Measurements from ENCODE around the gene MRPL9.
A peak's percentile ranks its signal among the peaks of the same experiment; 100 is the strongest.

MRPL9 gene

DNA sequence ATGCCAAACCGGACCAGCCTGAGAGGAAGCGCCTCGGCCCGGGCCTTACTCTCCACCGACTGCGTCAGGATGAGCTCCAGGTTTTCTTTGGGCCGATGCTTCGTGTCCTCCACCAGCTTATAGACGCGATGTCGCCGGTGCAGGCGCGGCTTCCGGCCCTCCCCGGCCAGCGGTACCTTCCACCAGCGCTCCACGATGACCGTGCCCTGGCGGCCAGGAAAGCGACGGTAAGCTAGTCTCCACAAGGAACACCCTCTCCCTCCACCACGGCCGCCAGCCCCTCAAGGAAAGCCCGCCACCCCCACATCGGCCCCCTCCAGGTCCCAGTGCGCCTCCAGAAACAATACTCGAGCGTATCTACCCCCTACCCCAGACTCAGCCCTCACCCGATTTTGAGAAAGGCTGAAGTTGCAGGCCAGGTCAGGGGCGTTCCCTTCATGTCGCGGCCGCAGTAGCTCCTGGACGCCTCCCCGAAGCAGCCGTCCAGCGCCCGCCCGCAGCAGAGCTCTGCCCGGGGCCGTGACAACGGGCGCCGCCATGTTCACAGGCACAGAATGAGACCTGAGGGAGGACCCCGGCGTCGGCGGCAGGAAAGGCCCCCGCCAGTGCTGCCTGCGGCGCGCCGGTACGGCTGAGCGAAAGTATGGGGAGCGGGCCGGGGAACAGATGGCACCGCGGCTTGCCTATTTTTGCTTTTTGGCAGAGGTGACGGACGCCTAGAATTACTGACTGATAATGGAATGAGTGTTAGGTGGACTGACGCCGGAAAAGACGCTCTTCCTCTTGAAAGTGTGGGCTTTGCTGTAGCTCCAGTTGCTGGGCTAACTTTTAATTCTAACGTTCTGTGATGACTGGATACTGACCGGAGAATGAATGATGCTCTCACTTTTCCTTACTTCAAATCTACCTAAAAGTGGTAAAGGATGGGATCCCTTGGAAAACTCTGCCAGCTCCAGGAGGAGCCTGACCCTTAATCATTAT is at the start of gene MRPL9:
MRPL9 (minus strand) TSS at position 556 of the 981 bp plus-strand sequence; CDS start at position 539, 17 bp downstream.
- DNase-seq = peak; percentile 62

DNA sequence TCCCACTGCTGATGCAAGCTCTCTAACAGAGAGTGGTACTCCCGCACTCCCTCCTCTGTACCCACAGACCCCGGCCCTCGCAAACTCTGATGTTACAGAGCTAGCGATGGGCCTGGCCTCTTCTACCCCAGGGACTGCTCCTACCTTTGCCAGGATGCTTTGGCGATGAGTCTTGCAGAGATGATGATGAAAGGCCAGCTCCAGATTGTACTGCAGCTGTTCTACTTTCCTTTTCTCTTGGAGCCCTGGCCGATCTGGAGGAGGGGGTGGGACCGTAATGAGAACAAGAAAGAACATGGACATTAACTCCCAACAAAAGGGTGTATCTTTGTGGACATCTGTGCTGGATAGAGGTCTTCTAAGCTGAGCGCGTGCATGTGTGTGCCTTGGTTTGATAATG is 47.9 kb upstream of the MRPL9 start:
- no peak for DNase-seq

DNA sequence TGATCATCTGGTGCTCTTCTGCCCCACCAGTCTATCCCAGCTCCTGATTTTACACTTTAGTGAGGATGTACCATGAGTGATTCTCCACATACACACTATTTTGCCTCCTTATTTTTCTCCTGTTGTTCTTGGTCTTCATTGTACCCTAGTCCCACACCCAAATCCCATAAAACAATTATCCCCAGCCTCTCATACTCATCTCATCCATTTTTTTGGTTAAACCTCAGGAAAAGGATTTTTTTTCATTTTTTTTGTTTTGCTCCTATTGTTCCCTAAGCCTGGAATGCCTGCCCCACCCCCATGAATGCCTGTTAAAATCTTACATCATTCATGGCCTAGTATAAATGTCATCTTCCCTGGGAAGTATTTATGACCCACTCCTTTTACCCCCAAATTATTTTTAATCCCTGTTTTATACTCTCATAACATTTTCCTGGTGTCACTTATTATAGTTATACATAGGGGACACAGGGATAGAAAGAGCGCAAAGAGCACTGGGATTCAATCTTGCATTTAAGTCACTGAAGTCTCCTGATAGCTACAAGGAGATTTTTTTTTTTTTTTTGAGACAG is 46.8 kb upstream of the MRPL9 start:
- DNase-seq = no peak

DNA sequence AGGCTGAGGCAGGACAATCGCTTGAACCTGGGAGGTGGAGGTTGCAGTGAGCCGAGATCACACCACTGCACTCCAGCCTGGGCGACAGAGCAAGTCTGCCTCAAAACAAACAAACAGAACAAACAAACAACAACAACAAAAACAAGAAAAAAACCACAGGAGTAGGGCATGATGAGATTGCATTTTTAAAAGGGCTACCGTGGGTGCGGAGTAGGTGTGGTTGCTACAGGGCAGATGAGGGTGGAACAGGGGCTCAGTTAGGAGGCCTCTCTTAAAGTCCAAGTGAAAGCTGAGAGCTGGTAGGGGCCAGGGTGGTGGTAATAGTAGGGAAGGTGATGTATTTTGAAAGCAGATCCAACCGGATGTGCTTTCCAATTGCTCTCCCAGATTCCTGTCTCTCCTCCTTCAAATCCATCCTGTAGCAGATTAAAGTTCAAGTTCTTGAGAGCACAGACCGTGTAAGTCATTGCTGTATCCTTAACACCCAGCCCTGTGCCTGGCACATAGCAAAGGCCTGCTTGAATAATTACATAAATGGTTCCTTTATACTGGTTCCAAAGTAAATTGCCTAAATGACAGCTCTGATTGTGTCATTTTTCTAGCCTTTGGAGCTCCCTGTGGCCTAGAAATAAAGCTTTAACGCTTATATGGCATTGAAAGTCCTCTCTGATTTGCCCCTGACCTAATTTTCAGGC is 46.1 kb upstream of the MRPL9 start:
- no peak for DNase-seq

DNA sequence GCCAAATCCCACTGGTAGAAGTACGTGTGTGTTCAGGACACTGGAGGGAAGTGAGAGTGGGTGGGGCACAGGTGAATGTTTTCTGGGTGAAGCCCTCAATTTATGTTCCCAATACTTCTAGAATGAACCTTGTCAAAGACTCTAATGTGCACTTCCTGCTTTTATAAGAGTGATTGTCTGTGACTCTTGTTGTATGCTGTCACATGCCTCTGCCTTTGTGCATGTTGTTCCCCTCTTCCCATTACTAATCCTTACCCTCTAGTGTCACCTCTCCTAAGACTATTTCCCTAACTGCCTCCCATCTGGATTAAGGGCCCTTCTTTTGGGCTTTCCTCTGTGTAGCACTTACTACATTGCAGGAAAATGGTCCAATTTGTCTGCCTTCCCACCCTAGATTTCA is 44.5 kb upstream of the MRPL9 start:
- no peak for DNase-seq

DNA sequence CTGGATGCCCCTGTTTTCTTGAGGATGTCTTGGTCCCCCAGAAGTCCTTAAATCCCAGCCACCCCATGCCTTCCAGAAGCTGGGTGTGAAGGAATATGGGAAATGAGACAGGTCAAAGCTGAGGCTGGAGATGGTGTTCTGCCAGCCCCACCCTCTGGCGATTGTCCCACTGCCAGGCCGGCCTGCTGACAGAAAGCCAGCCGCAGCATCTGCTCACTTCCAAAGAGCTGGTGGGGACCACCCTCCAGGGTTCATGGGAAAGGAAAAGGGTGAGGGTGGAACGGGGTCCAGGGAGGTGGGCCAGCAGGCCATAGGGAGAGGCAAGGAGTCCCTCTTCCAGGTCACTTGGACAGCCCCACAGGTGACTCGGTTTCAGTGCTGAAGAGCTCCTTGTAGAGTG is 43.8 kb upstream of the MRPL9 start:
- DNase-seq = no peak

DNA sequence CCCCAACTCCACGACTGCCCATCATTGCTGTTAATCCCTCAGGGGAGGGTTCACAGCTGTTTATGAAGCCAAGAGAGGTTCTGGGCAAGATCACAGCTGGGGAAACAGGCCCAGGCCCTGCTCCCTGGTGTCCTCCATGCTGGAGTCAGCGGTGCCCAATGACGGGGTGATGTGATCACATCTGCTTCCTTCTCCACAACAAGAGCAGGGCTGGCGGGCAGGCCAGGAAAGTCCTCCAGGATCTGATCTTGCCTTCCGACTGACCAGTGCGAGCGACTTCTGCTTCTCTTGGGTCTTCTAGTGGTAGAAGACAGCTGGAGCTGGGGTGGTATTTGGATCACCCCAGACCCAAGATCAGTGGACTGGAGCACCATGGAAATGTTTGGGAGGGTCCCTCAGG is 42.9 kb upstream of the MRPL9 start:
- no peak for DNase-seq

DNA sequence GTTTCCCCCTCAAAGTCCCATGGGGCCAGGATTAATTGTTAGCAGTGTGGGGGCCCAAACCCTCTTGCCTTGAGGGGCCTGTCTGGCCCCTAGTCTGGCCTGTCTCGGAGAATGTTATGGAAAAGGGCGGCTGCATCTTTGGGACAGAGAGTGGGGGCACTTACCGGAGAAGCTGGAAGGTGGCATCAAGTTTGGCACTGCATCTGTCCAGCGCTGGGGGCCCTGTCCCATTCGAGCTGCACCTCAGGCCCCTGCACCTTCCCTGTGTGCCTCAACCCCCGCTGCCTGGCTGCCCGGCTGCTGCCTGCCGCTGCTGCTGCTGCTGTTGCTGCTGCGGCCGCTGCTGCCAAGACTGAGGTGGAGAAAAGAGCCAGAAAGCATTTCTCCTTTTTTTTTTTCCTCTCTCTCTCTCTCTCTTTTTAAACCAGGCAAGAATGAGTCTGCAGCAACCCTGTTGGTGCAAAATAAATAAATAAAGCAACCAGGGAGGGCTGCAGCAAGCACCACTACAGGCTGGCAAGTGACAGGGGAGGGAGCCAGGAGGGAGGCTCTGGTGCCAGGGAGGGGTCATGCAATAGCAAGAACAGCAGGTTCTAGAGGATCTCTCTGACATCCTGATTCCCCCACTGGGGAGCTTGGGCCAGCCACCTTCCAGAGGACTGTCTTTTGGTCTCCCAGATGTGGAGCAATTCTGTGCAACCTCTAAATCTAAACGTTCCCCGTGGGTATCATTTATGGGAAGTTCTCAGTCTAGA is 41.9 kb upstream of the MRPL9 start, which contains the start of gene LINGO4:
LINGO4 (minus strand) TSS at position 354 of the 755 bp plus-strand sequence. CDS start 2,715 bp downstream, outside the sequence.
- DNase-seq = no peak

DNA sequence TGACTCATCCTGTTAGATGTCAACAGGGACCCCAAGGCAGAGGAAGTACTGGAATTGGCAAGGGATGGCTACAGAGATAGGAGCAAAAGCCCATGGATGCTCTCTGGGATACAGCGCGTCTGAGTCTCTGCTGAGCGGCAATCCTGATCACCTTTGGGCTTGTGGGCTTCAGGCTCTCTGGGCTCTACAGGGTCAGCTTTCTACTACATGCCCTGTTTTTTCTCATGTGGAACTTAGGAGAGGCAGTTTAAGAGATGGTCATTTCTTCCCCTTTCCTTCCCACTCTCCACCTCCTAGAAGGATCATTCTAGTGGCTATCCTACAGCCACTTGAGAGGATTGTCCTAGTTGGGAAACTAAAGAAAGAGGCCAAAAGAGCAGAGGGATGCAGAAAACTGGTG is 40.6 kb upstream of the MRPL9 start:
- DNase-seq = no peak

DNA sequence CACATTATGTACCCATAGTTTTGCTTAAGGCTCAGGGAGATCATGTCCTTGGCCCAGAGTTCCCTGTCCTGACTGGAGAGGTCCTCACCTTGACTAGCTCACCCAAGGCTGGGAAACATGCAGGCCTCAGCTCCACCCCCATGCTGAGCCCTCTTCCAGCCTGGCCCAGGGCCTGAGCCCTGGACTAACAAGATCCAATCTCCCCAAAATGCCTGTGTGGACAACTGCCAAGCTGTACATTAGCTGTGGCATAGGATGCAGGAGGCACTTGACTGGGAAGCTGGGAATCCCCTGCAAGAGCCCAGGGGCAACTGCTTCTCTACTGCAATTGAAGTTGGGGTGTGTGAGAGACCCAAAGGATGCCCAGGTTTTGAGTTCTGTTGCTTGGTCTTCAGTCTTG is 39.9 kb upstream of the MRPL9 start:
- DNase-seq = no peak

DNA sequence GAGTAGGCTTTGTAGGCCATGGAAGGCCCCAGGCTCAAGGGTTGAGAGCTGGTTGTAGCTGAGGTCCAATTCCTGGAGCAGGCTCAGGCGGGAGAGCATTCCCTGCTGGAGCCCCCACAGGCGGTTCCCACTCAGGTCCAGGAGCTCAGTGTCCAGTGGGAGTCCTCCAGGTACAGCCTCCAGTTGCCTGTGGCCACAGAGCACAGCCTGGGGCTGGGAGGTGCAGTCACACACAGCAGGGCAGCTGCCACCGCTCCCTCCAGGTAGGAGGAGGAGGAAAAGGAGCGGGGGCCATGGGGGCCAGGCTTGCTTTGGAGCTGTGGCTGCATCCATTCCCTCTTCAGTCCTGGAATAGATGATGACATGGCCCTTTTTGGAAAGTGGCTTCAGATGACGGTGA is 39.1 kb upstream of the MRPL9 start:
- DNase-seq = no peak

DNA sequence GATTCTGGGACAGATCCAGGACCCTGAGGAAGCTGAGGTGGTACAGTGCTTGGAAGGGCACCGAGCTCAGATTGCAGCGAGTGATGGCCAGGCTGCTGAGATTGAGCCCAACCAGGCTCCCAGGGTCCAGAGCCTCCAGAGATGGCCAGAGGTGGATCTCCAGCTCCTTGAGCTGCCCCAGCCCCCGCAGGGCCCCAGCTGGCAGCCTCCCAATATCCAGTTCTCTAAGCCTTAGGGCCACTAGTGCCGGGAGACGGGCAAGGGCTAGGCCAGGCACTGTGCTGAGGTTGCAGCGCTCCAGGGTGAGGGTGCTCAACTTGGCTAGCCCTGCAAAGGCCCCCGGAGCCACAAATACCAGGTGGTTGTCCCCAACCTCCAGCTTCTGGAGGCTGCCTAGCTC is 38.5 kb upstream of the MRPL9 start:
- DNase-seq = no peak

DNA sequence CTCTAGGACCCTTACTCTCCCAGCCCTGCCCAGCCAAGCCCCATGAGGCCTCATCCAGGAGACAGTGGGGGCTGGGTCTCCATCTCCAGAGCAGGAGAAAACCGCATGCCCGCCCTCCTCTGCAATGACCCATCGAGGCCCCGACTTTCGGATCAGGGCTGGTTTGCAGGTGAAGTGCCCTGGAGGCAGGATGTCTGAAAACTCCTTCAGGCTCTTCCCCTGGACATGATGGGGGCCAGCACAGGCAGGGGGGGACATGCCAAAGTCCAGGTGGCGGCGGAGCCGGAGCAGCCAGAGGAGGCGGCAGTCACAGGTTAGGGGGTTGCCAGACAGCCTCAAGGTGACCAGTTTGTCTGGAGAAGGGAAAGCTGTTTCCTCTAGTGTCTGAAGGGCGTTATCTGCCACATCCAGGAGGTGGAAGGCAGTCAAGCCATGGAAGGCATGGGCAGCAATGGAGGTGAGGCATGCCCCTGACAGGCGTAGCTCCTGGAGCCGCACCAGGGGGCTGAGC is 38.1 kb upstream of the MRPL9 start:
- no peak for DNase-seq

DNA sequence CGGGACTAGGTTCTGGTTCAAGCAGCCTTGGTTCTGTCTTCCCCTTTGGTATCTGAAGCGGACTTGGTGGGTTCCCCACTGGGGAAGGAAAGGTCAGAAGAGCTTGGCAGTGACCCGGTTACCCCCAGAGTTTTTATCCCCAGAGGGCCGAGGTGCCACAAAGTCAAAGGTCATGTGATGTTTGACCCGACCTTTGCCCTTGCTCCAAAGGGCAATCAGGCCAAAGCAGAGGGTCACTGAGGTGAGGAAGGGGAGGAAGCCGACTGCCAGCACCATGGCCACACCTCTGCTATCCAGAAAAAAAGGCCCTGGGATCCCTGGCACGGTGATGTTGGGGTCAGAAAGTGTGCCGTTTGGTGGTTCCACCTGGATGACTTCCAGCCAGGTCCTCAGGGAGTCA is 37.5 kb upstream of the MRPL9 start:
- no peak for DNase-seq

DNA sequence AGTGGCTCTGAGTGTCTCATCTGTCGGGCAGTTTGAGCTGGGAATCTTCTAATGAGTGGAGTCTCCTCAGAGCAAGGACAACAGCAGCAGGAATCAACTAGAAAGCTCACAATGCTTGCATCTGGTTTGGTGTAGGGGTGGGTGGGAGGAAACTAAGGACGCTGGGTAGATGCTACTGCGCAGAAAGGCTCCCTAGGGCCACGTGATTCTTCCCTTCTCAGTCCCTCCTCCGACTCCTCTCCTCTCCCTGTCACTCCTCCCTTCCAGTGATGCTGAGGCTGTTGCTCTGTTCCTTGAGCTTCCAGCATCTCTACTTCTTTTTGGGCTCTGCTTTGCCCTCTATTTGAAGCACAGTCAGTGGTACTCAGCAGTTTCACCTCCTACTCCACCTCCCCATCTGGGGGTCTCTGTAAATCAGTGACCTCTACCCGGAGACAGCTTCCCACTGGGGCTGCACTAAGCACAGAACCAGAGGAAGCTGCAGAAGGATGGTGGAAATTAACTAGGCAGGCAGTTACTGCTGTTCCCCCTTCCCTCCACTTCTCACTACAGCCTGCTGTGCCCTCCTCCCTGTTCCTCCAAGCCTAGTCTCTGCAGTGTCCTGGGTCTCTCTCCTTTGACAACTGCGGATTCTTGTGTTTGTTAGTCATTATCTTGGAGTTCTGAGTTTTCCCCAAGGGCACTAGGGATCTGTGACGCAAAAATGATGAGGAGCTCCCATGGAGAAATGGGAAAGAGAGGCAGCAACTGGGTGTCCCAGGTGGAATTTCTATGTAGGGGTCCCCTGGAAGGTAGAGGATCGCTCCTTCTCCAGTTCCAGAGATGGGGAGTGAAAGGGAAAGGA is 36.1 kb upstream of the MRPL9 start:
- no peak for DNase-seq

DNA sequence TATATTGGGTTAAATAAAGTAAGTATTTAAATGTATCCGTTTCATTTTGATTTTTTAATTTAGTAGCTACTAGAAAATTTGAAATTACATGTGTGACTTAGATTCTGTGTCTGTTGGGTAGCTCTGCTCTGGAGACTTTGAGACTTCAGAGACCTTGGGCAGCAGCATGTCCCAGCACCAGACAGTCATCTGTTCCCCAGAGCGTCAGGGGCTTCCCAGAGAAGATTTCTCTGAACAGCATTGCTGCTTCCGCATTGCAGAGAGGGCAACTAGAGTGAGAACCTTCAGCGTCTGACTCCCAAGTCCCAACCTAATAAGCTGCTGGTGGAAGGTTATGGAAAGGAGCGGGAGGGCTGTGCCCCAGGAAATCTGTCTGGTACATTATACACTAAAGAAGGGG is 35.3 kb upstream of the MRPL9 start:
- DNase-seq = no peak

DNA sequence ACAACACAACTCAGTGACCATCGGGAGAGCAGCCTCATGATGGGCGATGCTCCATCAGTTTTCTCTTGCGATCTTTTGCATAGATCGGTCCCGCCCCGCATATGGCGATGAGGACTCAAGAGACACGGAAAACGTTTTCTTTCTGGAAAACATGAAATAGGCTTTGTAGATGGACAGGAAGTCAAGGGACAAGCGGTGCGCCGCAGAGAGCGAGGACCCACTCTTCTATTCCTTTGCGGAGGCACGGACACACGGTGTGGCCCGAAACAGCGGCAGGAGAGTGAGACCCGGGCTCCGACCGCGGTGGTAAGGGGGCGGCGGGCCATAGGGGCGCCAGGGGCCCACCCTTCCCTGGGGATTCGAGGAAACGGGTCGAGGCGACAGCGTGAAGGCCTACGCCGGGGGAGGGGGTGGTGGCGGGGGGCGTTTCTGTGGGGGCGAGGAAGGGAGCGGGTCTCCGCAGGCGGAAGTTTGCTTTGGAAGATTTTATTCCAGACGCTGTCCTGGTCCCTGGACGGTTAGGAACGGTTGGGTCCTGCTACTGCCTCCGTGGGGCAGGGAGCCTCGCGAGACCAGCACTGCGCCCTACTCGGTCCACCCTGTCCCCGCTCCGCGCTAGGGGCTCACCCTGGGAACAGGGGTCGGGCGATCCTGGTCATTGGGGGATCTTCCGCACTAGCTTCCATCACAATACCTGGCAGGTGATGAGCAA is 27.8 kb upstream of the MRPL9 start:
- no peak for DNase-seq

DNA sequence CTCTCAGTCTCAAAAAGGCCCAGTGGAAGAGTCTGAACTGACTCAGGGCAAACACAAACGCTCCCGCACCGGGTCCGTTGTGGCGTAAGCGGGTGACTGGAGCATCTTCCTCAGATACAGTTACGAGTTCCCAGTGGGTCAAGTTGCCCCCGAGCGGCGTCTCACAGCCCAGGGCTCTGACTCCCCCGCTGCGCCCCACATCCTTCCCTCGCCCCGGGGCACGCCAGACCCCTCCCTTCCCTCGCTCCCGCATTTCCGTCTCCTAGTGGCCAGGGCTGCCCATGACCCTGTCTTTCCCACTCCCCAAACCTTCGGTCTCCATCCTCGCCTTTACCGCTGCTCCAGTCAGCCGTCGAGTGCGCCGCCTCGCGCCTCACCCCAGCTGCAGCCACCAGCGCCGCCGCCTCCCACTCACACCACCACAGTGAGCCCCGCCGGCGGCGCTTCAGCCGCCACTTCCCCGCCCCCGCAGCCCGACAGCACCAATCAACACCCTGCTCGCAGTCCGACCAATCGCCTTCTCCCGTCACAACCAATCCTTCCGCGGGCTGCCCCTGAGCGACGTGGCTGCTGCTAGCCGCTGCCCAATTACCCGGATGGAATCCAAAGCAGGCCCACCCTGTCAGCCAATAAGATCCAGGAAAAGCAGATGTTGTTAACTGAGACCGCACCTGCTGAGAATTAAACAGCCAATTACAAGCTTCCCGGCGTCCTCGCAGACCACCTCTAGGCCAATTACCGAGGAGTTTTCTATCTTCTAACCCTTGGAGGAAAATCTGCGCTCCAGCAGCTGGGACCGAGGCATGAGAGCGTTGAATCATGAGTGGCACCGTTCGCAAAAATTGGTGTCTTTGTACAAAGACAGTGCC is 27.0 kb upstream of the MRPL9 start, which contains the start of gene TDRKH:
TDRKH (minus strand) TSS at position 430 of the 869 bp plus-strand sequence. CDS start 7,478 bp downstream, outside the sequence.
- DNase-seq = peak; percentile 93

DNA sequence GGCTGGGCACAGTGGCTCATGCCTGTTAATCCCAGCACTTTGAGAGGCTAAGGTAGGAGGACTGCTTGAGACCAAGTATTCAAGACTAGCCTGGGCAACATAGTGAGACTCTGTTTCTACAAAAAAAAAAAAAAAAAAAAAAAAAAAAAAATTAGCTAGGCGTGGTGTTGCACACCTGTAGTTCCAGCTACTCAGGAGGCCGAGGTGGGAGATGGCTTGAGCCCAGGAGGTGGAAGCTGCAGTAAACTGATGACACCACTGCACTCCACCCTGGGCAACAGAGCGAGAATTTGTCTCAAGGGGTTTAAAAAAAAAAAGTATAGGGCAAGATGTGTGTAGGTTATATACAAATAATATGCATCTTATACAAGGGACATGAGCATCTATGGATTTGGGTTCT is 24.4 kb upstream of the MRPL9 start:
- no peak for DNase-seq

DNA sequence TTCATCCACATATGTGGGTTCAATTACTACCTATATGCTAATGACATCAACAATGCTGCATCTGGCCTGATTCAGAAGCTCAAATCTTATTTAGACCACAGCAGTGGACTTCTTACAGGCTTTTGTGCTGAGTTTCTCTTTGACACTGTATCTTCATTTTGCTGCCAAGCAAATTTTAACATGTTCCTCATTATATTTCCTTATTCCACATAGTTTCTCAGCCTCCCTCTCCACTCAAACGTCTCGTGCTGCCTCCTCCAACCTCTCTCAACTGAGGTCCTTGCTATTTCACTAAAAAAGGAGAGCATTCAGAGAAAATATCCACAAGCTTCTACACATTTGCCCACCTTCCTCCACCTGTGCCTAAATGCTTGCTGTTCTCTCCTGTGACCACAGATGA is 20.5 kb upstream of the MRPL9 start:
- no peak for DNase-seq
